NK-92 (cell line): ENCODE results near the gene E2F4.

Experiments
- DNase-seq: peaks from one replicate; lab custom pipeline; 2025; ENCODE audit not compliant: unreplicated experiment; lab: John Stamatoyannopoulos, UW

The E2F4 gene

DNA sequence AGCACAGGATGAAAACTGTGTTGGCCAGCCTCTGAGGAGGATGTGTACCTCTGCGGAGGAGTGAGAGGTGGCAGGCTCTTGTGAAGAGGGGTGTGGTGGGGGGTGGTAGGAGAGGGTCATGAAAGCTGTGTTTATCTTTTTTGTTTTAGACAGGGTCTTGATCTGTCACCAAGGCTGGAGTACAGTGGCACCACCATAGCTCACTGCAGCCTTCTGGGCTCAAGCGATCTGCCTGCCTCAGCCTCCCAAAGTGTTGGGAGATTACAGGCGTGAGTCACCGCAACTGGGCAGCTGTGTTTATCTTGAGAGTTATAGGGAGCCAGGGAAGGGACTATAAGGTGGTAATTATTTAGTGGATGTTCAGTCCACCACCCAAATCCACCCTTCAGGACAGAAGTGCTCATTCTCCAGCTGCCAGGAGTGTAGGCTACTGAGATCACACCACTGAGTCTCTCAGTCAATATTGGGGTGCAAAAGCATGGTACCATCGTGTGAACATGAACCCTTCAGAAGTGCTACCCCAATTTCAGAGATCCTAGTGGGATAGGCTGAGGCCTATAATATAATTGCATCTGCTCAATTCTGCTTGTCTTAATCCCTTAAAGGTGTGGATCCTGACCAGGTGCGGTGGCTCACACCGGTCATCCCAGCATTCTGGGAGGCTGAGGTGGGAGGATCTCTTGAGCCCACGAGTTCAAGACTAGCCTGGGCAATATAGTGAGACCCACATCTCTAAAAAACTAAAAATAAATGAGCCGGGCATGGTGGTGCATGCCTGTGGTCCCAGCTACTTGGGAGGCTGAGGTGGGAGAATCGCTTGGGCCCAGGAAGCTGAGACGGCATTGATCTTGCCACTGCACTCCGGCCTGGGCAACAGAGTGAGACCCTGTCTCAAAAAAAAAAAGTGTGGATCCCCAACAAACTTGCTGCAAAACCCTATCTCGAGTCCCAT is 1.2 kb upstream of the E2F4 start:
- DNase-seq: no peak

- no peak for DNase-seq
Measured at GRCh38 chr16:67191411-67191994, 452 bp upstream of the E2F4 start.

DNA sequence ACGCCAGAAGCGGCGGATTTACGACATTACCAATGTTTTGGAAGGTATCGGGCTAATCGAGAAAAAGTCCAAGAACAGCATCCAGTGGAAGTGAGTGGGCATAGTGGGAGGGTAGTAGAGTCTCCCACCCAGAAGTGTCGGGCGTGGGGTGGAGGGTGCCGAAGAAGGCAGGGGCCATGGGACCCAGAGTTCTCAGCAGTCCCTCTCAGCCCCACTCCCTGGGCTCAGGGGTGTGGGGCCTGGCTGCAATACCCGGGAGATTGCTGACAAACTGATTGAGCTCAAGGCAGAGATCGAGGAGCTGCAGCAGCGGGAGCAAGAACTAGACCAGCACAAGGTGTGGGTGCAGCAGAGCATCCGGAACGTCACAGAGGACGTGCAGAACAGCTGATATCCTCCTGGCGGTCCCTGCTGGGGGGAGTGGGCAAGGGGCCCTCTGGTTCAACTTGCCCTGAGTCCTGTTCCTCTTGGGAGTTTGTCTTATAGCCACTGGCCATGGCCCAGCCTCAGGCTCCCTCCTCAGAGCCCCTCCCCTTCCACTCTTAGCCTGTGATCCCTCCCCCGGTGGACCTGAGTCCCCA is 916 bp downstream of the E2F4 start:
- DNase-seq: no peak

GRCh38 chr16:67193536-67193935 is 1.6 kb downstream of the E2F4 start:
- DNase-seq: no peak

GRCh38 chr16:67194260-67194659 is 2.3 kb downstream of the E2F4 start:
- DNase-seq: no peak

DNA sequence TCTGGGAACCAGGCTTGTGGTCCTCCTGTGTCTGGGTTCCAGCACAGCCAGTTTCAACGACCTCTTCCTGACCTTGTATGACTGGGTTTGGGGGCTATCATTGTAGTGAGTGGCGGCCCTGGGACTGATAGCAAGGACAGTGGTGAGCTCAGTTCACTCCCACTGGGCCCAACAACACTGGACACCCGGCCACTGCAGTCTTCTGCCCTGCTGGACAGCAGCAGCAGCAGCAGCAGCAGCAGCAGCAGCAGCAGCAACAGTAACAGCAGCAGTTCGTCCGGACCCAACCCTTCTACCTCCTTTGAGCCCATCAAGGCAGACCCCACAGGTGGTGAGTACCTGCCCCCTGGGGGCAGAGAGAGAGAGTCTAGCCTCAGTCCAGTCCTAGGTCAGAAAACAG is 3.7 kb downstream of the E2F4 start:
- no peak for DNase-seq

- DNase-seq: no peak
Measured at GRCh38 chr16:67196881-67197280, 4.9 kb downstream of the E2F4 start.

GRCh38 chr16:67197704-67198103 is 5.7 kb downstream of the E2F4 start:
- no peak for DNase-seq

GRCh38 chr16:67198238-67198734 is 6.3 kb downstream of the E2F4 start:
- no peak for DNase-seq

GRCh38 chr16:67199011-67199807 is 7.3 kb downstream of the E2F4 start, which contains the start of gene ELMO3:
ELMO3 (plus strand) TSS chr16:67199131; CDS start chr16:67199327, 196 bp downstream.
- no peak for DNase-seq

DNA sequence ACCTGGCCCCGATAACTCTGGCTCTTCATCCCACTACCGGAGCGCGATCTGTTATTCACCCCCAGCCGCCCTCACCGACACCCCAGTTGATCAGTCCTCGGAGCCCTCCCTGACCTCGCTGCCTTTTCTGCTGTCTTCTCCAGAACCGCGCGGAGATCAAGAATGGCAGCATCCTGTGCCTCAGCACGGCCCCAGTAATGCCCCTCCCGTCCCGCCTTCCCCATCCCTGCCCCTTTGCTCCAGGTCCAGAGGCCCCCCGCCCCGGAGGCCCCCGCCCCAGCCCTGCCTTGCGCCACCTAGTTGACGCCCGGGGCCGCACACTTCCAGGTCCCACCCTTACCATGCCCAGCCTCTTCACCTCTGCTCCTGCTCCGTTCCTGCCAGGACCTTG is 7.8 kb downstream of the E2F4 start:
- DNase-seq: no peak

DNA sequence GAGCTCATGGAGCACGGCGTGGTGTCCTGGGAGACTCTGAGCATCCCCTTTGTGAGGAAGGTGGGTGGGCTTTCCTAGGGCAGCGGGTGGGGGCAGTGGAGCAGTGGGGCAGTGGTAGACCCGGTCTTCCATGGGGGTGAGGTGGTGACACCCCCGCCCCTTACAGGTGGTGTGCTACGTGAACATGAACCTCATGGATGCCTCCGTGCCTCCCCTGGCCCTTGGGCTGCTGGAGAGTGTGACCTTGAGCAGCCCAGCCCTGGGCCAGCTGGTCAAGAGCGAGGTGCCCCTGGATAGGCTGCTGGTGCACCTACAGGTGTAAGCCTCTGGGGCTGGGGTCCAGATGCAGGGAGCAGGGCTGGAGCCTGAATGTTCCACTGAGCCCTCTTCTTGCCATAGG is 8.5 kb downstream of the E2F4 start:
- DNase-seq: no peak

DNA sequence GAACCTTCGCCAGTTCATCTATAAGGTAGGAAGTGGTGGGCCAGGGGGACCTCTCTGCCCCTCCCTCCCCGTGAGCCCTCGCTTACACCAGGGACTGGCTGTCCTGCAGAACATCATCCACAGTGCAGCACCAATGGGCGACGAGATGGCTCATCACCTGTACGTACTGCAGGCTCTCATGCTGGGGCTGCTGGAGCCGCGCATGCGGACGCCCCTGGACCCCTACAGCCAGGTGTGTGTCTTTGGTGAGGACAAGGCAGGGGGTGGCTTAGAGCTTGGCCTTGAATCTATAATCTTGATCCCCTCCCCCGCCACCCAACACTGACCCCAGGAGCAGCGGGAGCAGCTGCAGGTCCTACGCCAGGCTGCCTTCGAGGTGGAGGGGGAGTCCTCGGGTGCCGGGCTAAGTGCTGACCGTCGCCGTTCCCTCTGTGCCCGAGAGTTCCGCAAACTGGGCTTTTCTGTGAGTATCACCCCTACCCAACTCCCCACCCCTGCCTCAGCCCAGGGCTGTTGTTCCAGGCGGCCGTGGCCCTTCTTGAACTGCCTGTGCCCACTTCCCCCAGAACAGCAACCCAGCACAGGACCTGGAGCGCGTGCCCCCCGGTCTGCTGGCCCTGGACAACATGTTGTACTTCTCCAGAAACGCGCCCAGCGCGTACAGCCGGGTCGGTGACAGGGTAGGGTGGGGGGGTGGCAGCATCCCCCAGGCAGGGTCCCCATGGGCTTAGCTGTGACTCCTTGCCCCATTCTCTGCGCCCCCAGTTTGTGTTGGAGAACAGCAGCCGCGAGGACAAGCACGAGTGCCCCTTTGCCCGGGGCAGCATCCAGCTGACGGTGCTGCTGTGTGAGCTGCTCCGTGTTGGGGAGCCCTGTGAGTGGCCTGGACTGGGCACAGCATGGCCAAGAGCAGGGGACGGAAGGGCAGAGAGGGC is 9.7 kb downstream of the E2F4 start:
- DNase-seq: no peak

DNA sequence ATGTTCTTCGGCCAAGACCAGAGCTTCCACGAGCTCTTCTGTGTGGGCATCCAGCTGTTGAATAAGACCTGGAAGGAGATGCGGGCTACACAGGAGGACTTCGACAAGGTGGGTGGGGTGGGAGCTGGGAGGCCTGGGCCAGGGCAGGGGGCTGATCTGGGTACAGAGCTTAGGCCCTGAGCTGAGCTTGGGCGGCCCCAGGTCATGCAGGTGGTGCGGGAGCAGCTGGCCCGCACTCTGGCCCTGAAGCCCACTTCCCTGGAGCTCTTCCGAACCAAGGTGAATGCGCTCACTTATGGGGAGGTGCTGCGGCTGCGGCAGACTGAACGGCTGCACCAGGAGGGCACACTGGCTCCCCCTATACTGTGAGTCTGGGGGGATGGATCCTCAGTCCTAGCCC is 10.5 kb downstream of the E2F4 start:
- no peak for DNase-seq

- no peak for DNase-seq
Measured at GRCh38 chr16:67202956-67203493, 11.1 kb downstream of the E2F4 start.

DNA sequence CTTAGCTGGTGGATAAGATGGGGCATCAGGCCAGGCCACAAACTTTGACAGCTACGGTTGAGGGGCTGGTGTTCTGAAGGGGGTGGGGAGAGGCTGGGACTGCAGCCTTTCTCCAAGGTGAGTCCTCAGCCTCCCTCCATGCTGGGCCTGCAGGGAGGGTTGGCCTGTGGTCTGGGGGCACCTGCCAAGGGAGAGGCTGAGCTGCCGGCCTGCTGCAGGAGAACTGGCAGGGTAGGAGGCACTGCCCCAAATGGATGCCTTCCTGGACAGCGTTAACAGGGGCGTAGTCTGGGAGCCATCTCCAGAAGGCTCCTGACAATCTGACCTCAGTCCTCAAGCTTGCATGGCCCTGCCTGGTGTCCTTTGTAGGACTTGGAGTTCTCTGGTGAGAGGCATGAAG is 12.1 kb downstream of the E2F4 start:
- DNase-seq: no peak

- DNase-seq: no peak
Measured at GRCh38 chr16:67206129-67206837, 14.3 kb downstream of the E2F4 start.

GRCh38 chr16:67206838-67207248 is 14.9 kb downstream of the E2F4 start:
- DNase-seq: no peak
